Vagina (tissue), 2 donors: ENCODE results near the gene FIGNL1. TPM values are rescaled to one million over a fixed set of nuclear protein-coding genes. Genes with fewer than 3 reads are reported as not detected.

Experiments used
- DNase-seq, 2 donors: peaks; one replicate each; pipeline ENCODE4 v3.0.0-alpha.2; 2017; ENCODE audit errors: extremely low spot score in 2 of 2
- H3K27ac ChIP-seq: fragments of 200-600 bp; sonication (generic); one replicate; pipeline ENCODE4 v1.5.1; 2019
- H3K27me3 ChIP-seq: fragments of 200-600 bp; sonication (generic); one replicate; pipeline ENCODE4 v1.5.1; 2019
- H3K36me3 ChIP-seq, 2 donors: fragments of 200-600 bp; sonication (generic); one replicate each; pipeline ENCODE4 v1.5.1; 2017 to 2019
- H3K4me1 ChIP-seq: fragments of 200-600 bp; sonication (generic); one replicate; pipeline ENCODE4 v1.5.1; 2019
- H3K4me3 ChIP-seq, 2 donors: fragments of 200-600 bp; sonication (generic); 1 replicate in 1 of 2; 2 replicates in 1 of 2; pipeline ENCODE4 v1.5.1; 2016 to 2019
- H3K9me3 ChIP-seq: fragments of 200-600 bp; sonication (generic); one replicate; pipeline ENCODE4 v1.5.1; 2019
- CTCF ChIP-seq, 3 experiments: fragments of 450-650 bp in 2 of 3; fragments of 200-600 bp in 1 of 3; sonication (generic) in 1 of 3; IDR thresholded peaks; one replicate each; pipeline ENCODE4 v1.5.1; 2017 to 2019; ENCODE audit warnings: antibody characterized with exemption in 3 of 3, mild to moderate bottlenecking in 2 of 3, moderate library complexity in 2 of 3
- POLR2A ChIP-seq, 2 donors: fragments of 450-650 bp; IDR thresholded peaks; one replicate each; pipeline ENCODE4 v1.6.1; 2017; ENCODE audit warnings: antibody characterized with exemption in 2 of 2, mild to moderate bottlenecking in 2 of 2, moderate library complexity in 2 of 2
- POLR2AphosphoS5 ChIP-seq, 2 donors: sonication (generic); formaldehyde crosslinking; IDR thresholded peaks; one replicate each; pipeline ENCODE4 v1.9.0; 2017; ENCODE audit warnings: antibody characterized with exemption in 2 of 2, mild to moderate bottlenecking in 2 of 2, low read depth in 1 of 2; ENCODE audit not compliant: insufficient read depth in 1 of 2
- intact Hi-C: fragments of 100-400 bp; cut with DNase I; formaldehyde crosslinking; loops from one replicate; pipeline ENCODE4 v1.15.1; 2023
- total RNA-seq: library from RNA; depleted of rRNA; stranded (reverse); fragments of >200 nt; gene quantifications from one replicate; pipeline ENCODE4 v1.2.3, GENCODE V29; 2016

Gene FIGNL1
- total RNA-seq, 1 donor from 2014 or later: 7.9 TPM

DNA sequence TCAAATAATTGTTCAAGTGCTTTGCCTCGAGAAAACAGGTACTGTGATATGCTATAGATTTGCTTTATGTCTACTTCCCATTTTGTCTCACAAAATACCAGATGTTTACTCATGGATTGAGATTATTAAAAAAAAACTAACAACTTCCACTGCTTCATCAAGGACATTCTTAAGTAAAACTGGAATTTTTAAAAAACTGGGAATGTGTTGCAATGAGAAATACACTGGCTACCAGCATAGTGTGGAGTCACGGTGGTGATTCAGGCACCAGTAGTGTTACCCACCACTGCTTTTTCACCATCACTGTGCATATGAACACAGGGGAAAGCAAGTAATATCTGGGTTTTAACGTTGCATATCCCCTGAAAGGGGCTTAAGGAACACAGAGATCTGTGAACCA is 21.2 kb downstream of the FIGNL1 start:
- Histone ChIP-seq H3K4me3 (no peak overlapping the region), H3K9me3 (no peaks in the 10 kb centered on the region), H3K4me1 (no peaks in the 10 kb centered on the region), H3K36me3 (no peaks in the 10 kb centered on the region), H3K27ac (no peak overlapping the region), H3K27me3 (no peaks in the 10 kb centered on the region)
- TF ChIP-seq CTCF (IDR thresholded peaks at IDR 0.05) (no peak), POLR2AphosphoS5 (IDR thresholded peaks at IDR 0.05; ENCODE audit: insufficient read depth in 1 of 2, low read depth in 1 of 2) (no peak), POLR2A (IDR thresholded peaks at IDR 0.05) (no peak)
- no peak for DNase-seq
- intact Hi-C loops: no loop called here

- intact Hi-C loops: no loop called here
- no peak overlapping the region for H3K27ac ChIP-seq
- no peak overlapping the region for H3K4me3 ChIP-seq
- H3K4me1 ChIP-seq: no peaks in the 10 kb centered on the region
- H3K27me3 ChIP-seq: no peaks in the 10 kb centered on the region
- no peaks in the 10 kb centered on the region for H3K36me3 ChIP-seq
- no peak for TF ChIP-seq POLR2AphosphoS5 (IDR thresholded peaks at IDR 0.05; ENCODE audit: insufficient read depth in 1 of 2, low read depth in 1 of 2)
- no peak for TF ChIP-seq CTCF (IDR thresholded peaks at IDR 0.05)
- no peak for TF ChIP-seq POLR2A (IDR thresholded peaks at IDR 0.05)
- H3K9me3 ChIP-seq: no peaks in the 10 kb centered on the region
- DNase-seq: no peak
Measured at GRCh38 chr7:50427518-50427917, 22.6 kb downstream of the FIGNL1 start.

DNA sequence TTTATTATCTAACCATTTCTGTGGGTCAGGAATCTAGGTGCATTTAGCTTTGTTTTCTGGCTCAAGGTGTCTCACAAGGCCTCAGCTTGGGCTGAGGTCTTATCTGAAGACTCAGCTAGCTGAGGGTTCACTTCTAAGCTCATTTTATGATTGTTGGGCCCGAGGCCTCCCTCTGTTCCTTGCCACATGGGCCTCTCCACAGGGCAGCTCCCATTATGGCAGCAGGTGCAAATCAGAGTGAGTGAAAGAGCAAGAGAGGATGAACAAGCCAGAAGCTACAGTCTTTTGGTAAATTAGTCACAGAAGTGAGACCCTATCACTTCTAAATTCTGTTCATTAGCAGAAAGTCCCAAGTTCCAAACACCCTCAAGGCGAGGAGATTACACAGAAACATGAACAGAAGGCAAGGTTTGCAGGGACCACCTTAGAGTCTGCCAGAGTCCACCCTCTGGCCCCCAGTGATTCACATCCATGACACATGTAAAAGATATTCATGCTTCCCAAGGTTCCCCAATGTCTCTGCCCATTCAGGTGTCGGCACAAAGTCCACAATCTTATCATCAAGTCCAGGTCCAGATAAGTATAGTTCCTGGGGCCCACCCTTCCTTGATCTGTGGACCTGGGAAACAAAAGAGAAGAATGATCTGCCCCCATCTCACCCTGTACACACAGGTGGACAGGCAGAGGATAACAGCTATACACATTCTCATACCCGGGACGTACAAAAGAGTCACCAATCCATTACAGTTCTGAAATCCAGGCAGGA is 23.7 kb downstream of the FIGNL1 start:
- no peak for DNase-seq
- Histone ChIP-seq H3K36me3 (no peaks in the 10 kb centered on the region), H3K4me3 (no peak overlapping the region), H3K4me1 (no peaks in the 10 kb centered on the region), H3K9me3 (no peaks in the 10 kb centered on the region), H3K27ac (no peak overlapping the region), H3K27me3 (no peaks in the 10 kb centered on the region)
- intact Hi-C loops: no loop called here
- TF ChIP-seq POLR2AphosphoS5 (IDR thresholded peaks at IDR 0.05; ENCODE audit: insufficient read depth in 1 of 2, low read depth in 1 of 2) (no peak), CTCF (IDR thresholded peaks at IDR 0.05) (no peak), POLR2A (IDR thresholded peaks at IDR 0.05) (no peak)

DNA sequence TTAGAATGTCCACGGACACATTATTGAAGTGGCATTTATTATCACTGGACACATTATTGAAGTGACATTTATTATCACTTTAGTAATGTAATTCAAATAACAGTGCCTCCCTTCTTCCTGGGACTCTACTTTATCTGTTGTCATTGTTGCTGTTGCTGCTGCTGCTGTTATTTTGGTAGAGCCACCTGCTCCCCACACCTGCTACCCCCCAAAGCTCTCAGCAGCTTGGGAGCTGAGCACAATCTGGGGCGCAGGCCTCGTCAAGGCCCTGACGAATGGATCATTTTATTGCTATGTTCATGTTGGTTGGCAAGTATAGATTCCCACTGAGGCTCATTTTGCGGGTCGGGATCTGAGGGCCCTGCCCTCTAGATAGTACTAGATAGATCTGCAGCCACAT is 24.8 kb downstream of the FIGNL1 start:
- Histone ChIP-seq H3K36me3 (no peaks in the 10 kb centered on the region), H3K9me3 (no peaks in the 10 kb centered on the region), H3K27me3 (no peaks in the 10 kb centered on the region), H3K4me1 (no peaks in the 10 kb centered on the region), H3K27ac (no peak overlapping the region), H3K4me3 (no peak overlapping the region)
- DNase-seq: no peak
- intact Hi-C loops: no loop called here
- TF ChIP-seq POLR2AphosphoS5 (IDR thresholded peaks at IDR 0.05; ENCODE audit: insufficient read depth in 1 of 2, low read depth in 1 of 2) (no peak), CTCF (IDR thresholded peaks at IDR 0.05) (no peak), POLR2A (IDR thresholded peaks at IDR 0.05) (no peak)

DNA sequence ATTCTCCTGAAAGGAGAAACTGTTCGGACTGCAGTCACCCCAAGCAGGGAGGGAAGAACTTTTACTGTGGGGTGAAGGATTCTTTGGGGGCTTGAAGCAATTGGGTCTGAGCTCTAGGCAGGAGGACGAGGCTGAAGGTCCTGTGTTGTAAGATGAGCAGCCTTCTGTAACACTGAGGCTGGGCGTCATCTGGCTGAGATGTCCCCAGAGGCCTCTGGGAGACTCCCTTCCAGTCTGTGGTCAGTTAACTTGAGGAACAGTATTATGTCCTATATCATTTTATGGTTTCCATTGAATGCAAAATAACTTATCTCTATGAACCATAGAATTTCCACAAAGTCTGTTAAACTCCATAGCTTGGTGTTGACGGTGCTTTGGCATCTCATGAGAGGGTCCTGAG is 26.3 kb downstream of the FIGNL1 start:
- Histone ChIP-seq H3K36me3 (no peaks in the 10 kb centered on the region), H3K4me1 (no peaks in the 10 kb centered on the region), H3K27ac (no peak overlapping the region), H3K9me3 (no peaks in the 10 kb centered on the region), H3K4me3 (no peak overlapping the region), H3K27me3 (no peaks in the 10 kb centered on the region)
- DNase-seq: no peak
- intact Hi-C loops: no loop called here
- no peak for TF ChIP-seq POLR2A (IDR thresholded peaks at IDR 0.05)
- no peak for TF ChIP-seq CTCF (IDR thresholded peaks at IDR 0.05)
- TF ChIP-seq POLR2AphosphoS5 (IDR thresholded peaks at IDR 0.05; ENCODE audit: insufficient read depth in 1 of 2, low read depth in 1 of 2): no peak
